ENCODE data around the gene GNPTAB.

GNPTAB gene

DNA sequence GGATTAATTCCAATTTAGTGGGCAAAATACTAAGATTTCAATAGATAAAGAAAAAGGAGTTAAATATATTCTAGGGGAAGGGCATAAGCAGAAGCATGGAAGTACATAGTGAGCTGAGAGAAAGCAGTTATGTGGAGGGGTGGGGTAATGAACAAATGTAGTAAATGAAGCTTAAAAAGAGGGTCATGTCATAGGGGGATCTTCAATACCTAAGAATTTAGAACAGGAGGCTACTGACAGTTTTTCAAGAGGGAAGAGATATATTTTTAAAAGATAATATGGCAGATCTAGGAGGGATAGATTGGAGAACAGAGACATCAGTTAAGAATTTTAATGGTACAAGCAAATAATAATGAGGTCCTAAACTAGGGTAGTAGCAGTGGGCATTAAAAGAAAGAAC lies 100.9 kb downstream of the GNPTAB start:
- DNase-seq: no peak

DNA sequence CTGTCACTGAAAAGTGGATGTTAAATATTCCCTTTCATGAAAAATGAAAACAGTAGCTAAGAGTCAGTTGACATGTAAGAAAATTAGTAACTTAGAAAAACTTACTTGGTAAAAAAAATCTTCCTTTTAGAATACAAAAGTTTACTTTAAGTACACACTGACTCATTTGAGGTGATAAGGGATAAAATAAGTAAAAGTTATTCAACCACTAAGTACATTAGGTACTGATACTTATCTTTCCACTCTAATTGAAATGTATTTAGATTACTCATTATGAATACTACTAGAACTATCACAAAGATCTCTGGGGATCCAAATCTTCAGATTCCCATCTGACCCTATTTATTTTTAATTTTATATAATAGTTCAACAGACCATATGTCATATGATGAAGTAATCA lies 103.7 kb downstream of the GNPTAB start:
- DNase-seq: no peak

- no peak for DNase-seq
These were observed 108.4 kb downstream of the GNPTAB start for GRCh38 chr12:101722392-101722791.

DNA sequence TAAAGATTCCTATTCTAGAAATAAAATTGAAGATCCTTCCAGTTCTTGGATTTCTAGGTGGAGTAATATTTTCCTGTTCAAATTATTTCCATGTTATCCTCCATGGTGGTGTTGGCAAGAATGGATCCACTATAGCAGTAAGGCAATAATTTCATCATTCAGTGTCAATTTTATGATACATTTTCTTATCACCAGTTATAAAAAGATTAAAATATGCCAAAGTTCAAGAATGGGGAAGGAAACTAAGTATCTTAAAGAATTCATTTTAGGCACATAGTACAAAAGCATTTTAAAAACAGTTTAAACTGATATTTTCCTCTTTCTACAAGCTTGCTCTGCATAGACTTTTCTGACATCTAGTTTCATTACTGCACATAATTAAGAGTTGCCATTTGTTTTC lies 110.6 kb downstream of the GNPTAB start:
- DNase-seq: no peak

GRCh38 chr12:101719566-101719965 lies 111.2 kb downstream of the GNPTAB start:
- DNase-seq: no peak

- DNase-seq: no peak
These were observed 115.8 kb downstream of the GNPTAB start for GRCh38 chr12:101714877-101715444.

GRCh38 chr12:101713930-101714329 lies 116.8 kb downstream of the GNPTAB start:
- no peak for DNase-seq

- no peak for DNase-seq
These were observed 117.6 kb downstream of the GNPTAB start for GRCh38 chr12:101713059-101713682.

- DNase-seq: no peak
These were observed 120.5 kb downstream of the GNPTAB start for GRCh38 chr12:101710288-101710687.

- DNase-seq: no peak
These were observed 123.5 kb downstream of the GNPTAB start for GRCh38 chr12:101707131-101707782.

DNA sequence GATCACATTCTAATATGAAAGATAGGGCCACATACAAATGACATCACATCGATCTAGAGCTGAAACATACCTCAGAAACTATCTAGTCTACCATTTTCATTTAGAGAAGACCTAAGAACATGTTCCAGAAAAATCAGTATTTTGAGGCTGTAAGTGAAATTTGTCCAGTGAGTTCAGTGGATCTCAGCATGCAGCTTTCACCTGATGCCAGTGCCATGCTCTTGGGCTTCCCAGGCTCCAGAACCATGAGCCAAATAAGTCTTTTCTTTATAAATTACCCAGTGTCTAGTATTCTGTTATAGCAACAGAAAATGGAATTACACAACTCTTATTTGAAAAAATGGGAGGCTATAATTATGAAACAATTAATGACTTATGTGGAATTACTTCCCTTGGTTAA lies 124.4 kb downstream of the GNPTAB start:
- DNase-seq: no peak

DNA sequence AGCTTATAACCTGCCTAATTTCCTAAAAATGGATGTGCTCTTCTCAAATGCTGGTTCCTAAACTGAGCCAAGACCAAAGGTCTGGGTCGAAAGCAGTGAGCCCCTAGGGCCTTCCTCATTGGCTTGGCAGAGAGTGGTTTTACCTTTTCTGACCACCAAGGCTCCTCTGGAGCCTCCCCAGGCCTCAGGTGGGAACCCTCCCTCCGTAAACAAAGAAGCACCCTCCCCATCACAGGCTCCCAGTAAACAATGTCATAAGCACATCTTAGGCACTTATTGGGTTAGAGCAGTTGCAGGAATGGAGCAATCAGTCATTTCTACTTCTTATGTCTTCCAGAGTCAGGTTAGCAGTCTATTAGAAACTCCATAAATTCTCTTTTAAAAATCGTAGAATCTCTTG lies 127.3 kb downstream of the GNPTAB start:
- DNase-seq: no peak

GRCh38 chr12:101700299-101700820 lies 130.4 kb downstream of the GNPTAB start:
- DNase-seq: no peak

DNA sequence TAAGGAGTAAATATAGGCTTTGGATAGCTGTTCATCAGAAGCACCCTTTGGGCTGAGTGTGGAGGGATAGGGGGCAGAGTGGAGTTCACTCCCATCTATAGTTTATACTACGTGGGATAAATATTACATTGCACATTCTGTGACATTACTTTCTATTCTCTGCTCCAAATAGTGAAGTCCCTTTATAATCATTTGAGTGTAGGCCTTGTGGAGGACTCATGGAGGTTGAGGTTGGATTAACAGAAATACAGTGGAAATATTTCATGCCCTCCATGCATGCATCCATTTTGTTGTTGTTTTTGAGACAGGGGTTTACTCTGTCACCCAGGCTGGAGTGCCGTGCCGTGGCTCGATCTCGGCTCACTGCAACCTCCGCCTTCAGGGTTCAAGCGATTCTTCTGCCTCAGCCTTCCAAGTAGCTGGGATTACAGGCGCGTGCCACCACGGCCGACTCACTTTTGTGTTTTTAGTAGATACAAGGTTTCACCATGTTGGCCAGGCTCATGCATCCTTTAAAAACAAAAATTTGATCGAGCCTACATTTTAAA lies 131.9 kb downstream of the GNPTAB start:
- no peak for DNase-seq

DNA sequence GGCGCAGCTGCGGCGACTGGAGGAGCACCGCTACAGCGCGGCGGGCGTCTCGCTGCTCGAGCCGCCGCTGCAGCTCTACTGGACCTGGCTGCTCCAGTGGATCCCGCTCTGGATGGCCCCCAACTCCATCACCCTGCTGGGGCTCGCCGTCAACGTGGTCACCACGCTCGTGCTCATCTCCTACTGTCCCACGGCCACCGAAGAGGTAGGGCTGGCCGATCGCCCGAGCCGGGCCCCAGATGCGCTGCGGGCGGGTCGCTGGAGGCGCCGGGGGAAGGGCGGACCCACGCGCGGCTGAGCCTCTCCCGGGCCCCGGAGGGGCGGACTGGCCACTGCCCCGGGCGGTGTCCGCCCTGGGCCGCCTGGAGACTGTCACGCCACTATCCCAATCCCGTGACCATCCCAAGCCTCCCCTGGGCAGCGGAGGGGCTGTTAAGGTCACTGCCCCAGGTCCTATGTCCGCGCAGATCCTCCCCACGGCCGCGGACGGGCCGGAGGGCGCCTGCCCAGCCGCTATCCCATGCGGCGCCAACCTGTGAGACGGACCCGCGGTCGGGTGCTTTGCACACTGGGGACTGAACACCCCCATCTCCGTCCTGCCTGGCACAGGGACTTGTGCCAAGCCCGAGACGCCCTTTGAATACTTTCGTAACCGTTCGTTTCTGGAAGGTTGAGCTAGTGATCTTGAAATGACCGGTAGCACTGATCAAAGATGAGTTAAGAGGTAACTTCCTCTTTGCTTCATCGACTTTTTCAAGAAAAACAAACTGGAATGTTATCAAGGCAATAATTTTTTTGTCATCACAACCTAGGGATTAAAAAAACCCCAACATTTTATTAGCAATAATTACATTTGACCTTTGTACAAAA lies 132.6 kb downstream of the GNPTAB start:
- DNase-seq: no peak

DNA sequence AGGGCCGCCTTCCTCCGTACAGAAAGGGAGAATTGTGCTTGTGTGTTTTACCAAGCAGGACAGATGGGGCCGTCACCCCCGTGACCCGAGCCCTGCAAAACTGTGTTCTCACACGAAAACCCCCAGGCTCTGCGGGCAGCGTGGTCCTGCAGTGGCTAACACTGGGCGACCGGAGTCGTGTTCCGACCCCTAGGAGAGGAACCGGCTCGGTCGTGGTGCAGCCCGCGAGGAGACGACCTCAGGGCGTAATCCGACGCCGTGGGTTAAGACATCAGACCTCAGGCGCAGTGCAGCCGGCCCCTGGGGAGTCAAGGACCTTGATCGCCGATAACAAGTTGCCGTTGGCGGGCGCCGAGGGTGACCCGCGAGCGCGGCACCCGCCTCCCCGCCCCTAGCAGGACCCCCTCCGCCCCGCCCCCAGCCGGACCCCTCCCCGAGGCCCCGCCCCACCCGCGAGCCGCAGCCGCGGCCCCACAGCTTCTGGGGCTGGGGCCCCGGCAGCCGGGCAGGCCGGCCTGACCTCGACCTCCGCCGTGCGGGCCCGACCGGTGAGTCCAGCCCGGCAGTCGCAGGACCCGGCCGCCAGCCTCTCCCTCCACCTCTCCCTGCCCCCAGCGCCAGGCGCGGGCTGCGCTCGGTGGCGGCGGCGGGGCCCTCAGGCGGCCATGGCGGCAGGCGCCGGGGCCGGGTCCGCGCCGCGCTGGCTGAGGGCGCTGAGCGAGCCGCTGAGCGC lies 133.4 kb downstream of the GNPTAB start, which contains the start of gene CHPT1:
Gene CHPT1 (plus strand): TSS at position 444 of the 733 bp plus-strand sequence. CDS start 222 bp downstream, at position 666.
- no peak for DNase-seq

GRCh38 chr12:101696251-101697196 lies 134.2 kb downstream of the GNPTAB start:
- no peak for DNase-seq

- no peak for DNase-seq
These were observed 135.1 kb downstream of the GNPTAB start for GRCh38 chr12:101695706-101696105.
